ENCODE data around the gene TSACC.

DNA sequence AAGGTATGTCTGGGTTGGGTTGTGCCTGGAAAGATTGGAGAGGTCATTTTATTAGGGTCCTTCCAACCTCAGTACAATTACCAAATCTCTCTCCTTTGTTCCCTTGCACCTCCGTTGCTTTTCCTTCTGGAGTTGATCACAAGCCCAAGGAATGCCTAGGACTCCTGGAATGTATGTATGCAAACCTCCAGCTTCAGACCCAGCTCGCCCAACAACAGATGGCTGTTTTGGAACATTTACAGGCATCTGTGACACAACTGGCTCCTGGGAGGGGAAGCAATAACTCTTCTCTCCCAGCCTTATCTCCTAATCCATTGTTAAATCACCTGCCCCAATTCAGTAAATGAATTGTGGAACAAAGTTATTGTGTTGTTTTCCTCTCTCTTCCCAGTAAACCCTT, 8.3 kb downstream of the TSACC start:
- no peak for TF ChIP-seq POLR2A (IDR thresholded peaks at IDR 0.05)
- TF ChIP-seq, protein P1, sequence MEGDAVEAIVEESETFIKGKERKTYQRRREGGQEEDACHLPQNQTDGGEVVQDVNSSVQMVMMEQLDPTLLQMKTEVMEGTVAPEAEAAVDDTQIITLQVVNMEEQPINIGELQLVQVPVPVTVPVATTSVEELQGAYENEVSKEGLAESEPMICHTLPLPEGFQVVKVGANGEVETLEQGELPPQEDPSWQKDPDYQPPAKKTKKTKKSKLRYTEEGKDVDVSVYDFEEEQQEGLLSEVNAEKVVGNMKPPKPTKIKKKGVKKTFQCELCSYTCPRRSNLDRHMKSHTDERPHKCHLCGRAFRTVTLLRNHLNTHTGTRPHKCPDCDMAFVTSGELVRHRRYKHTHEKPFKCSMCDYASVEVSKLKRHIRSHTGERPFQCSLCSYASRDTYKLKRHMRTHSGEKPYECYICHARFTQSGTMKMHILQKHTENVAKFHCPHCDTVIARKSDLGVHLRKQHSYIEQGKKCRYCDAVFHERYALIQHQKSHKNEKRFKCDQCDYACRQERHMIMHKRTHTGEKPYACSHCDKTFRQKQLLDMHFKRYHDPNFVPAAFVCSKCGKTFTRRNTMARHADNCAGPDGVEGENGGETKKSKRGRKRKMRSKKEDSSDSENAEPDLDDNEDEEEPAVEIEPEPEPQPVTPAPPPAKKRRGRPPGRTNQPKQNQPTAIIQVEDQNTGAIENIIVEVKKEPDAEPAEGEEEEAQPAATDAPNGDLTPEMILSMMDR (IDR thresholded peaks at IDR 0.05) = no peak
